ENCODE measurements around the gene TREX2.

GRCh38 chrX:153445106-153445855 is 575 bp downstream of the TREX2 start:
- TF ChIP-seq CTCF (IDR thresholded peaks at IDR 0.05) (no peak), EZH2 (IDR thresholded peaks at IDR 0.05; ENCODE audit: borderline replicate concordance, insufficient read depth, low read depth, low read length, poor library complexity, severe bottlenecking) (no peak)
